Measurements from ENCODE around the gene MED27.

GRCh38 chr9:132126680-132127236, 47.1 kb upstream of the MED27 start:
- no peak for TF ChIP-seq CTCF (CRISPR knock-in tag; IDR thresholded peaks at IDR 0.05)
- no peak for TF ChIP-seq ZNF776 (CRISPR knock-in tag; IDR thresholded peaks at IDR 0.05)
- no peak for TF ChIP-seq TARDBP (CRISPR knock-in tag; IDR thresholded peaks at IDR 0.05)
- no peak for TF ChIP-seq ZNF24 (IDR thresholded peaks at IDR 0.05)
- no peak for TF ChIP-seq ZNF841 (CRISPR knock-in tag; IDR thresholded peaks at IDR 0.05; ENCODE audit: borderline replicate concordance)
- TF ChIP-seq, protein P1, sequence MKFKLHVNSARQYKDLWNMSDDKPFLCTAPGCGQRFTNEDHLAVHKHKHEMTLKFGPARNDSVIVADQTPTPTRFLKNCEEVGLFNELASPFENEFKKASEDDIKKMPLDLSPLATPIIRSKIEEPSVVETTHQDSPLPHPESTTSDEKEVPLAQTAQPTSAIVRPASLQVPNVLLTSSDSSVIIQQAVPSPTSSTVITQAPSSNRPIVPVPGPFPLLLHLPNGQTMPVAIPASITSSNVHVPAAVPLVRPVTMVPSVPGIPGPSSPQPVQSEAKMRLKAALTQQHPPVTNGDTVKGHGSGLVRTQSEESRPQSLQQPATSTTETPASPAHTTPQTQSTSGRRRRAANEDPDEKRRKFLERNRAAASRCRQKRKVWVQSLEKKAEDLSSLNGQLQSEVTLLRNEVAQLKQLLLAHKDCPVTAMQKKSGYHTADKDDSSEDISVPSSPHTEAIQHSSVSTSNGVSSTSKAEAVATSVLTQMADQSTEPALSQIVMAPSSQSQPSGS (CRISPR knock-in tag; IDR thresholded peaks at IDR 0.05), result no peak
- TF ChIP-seq PCBP1 (IDR thresholded peaks at IDR 0.05; ENCODE audit: borderline replicate concordance, low read depth, low read length), result no peak
- no peak for TF ChIP-seq ZNF256 (CRISPR knock-in tag; conservative IDR thresholded peaks at IDR 0.05)
- no peak for TF ChIP-seq PCBP2 (optimal IDR thresholded peaks at IDR 0.05; ENCODE audit: low read depth, low read length, poor library complexity, severe bottlenecking)
- TF ChIP-seq ZNF263 (CRISPR knock-in tag; IDR thresholded peaks at IDR 0.05), result no peak
- TF ChIP-seq SIN3A (IDR thresholded peaks at IDR 0.05; ENCODE audit: borderline replicate concordance, low read depth, low read length), result no peak
- no peak for TF ChIP-seq CHD2 (IDR thresholded peaks at IDR 0.05; ENCODE audit: low read depth, low read length)
- TF ChIP-seq ZNF781 (CRISPR knock-in tag; IDR thresholded peaks at IDR 0.05; ENCODE audit: borderline replicate concordance, not compliant biosample characterization), result no peak
